ENCODE results near the gene CUEDC2.

Gene CUEDC2

GRCh38 chr10:102418622-102419268 is 13.6 kb downstream of the CUEDC2 start, which contains the start of gene PSD:
Gene PSD (minus strand): TSS chr10:102418785. CDS start chr10:102417038, 1,747 bp downstream.
- Mint-ChIP-seq H3K4me1 (peaks cover 28% of the 10 kb centered on the region), H3K27ac (no peak within 1 kb of the TSS), H3K9me3 (no peaks in the 10 kb centered on the region), H3K4me3 (peak within 1 kb of the TSS; percentile 98), H3K27me3 (ENCODE audit: low read depth, poor library complexity) (peaks cover 61% of the 10 kb centered on the region), H3K36me3 (ENCODE audit: low read depth) (no peaks in the 10 kb centered on the region)
- TF ChIP-seq CTCF (IDR thresholded peaks at IDR 0.05), result no peak
- DNase-seq, result no peak

GRCh38 chr10:102416695-102417094 is 15.7 kb downstream of the CUEDC2 start:
- Mint-ChIP-seq H3K36me3 (ENCODE audit: low read depth) (no peaks in the 10 kb centered on the region), H3K4me1 (peaks cover 27% of the 10 kb centered on the region), H3K27me3 (ENCODE audit: low read depth, poor library complexity) (peaks cover 76% of the 10 kb centered on the region), H3K4me3 (no peak overlapping the region), H3K27ac (no peak overlapping the region), H3K9me3 (no peaks in the 10 kb centered on the region)
- TF ChIP-seq CTCF (IDR thresholded peaks at IDR 0.05), result no peak
- no peak for DNase-seq

GRCh38 chr10:102416283-102416682 is 16.1 kb downstream of the CUEDC2 start:
- Mint-ChIP-seq H3K9me3 (no peaks in the 10 kb centered on the region), H3K4me3 (no peak overlapping the region), H3K27me3 (ENCODE audit: low read depth, poor library complexity) (peaks cover 80% of the 10 kb centered on the region), H3K4me1 (peaks cover 30% of the 10 kb centered on the region), H3K27ac (no peak overlapping the region), H3K36me3 (ENCODE audit: low read depth) (no peaks in the 10 kb centered on the region)
- DNase-seq, result no peak
- no peak for TF ChIP-seq CTCF (IDR thresholded peaks at IDR 0.05)

GRCh38 chr10:102414749-102415148 is 17.6 kb downstream of the CUEDC2 start:
- no peaks in the 10 kb centered on the region for H3K36me3 Mint-ChIP-seq (ENCODE audit: low read depth)
- peaks cover 89% of the 10 kb centered on the region for H3K27me3 Mint-ChIP-seq (ENCODE audit: low read depth, poor library complexity)
- TF ChIP-seq CTCF (IDR thresholded peaks at IDR 0.05), result no peak
- DNase-seq, result no peak
- peaks cover 29% of the 10 kb centered on the region for H3K4me1 Mint-ChIP-seq
- no peak overlapping the region for H3K4me3 Mint-ChIP-seq
- H3K27ac Mint-ChIP-seq, result no peak overlapping the region
- H3K9me3 Mint-ChIP-seq, result no peaks in the 10 kb centered on the region

GRCh38 chr10:102413806-102414561 is 18.4 kb downstream of the CUEDC2 start:
- DNase-seq, result no peak
- Mint-ChIP-seq H3K36me3 (ENCODE audit: low read depth) (no peaks in the 10 kb centered on the region), H3K9me3 (no peaks in the 10 kb centered on the region), H3K4me3 (no peak overlapping the region), H3K4me1 (peaks cover 28% of the 10 kb centered on the region), H3K27me3 (ENCODE audit: low read depth, poor library complexity) (peaks cover 87% of the 10 kb centered on the region), H3K27ac (no peak overlapping the region)
- TF ChIP-seq CTCF (IDR thresholded peaks at IDR 0.05), result no peak
